Lower leg skin (tissue), 4 donors: ENCODE results near the gene DLGAP3. TPM values are rescaled to one million over a fixed set of nuclear protein-coding genes. Genes with fewer than 3 reads are reported as not detected.

Source experiments
- DNase-seq, 2 donors: peaks; one replicate each; pipeline ENCODE4 v3.0.0-alpha.2; 2019; ENCODE audit warnings: low spot score in 2 of 2
- H3K4me3 ChIP-seq: fragments of 200-600 bp; sonication (generic); 2 replicates; pipeline ENCODE4 v1.5.1; 2017; ENCODE audit warnings: mild to moderate bottlenecking, low read depth; ENCODE audit not compliant: poor library complexity, severe bottlenecking
- POLR2A ChIP-seq, 2 donors: fragments of 450-650 bp; IDR thresholded peaks; one replicate each; pipeline ENCODE4 v1.6.1; 2016 to 2017; ENCODE audit warnings: antibody characterized with exemption in 2 of 2, mild to moderate bottlenecking in 1 of 2, moderate library complexity in 1 of 2
- WGBS, 2 donors: methylation state at CpG; one replicate each; pipeline ENCODE4 v1.1.5; 2018; 5-methylcytosine and 5-hydroxymethylcytosine counted together
- intact Hi-C: fragments of 100-400 bp; cut with DNase I; formaldehyde crosslinking; loops from one replicate; pipeline ENCODE4 v1.15.0; 2023; ENCODE audit warnings: low total_unique reads
- total RNA-seq, 4 donors: library from RNA; depleted of rRNA; stranded (reverse); fragments of >200 nt; gene quantifications; one replicate each; pipeline ENCODE4 v1.1.0, GENCODE V29; 2016
- TF ChIP-seq, protein P1 (sequence below), 3 donors: fragments of 450-650 bp; IDR thresholded peaks; one replicate each; pipeline ENCODE4 v1.5.1; 2016; ENCODE audit warnings: antibody characterized with exemption in 3 of 3, mild to moderate bottlenecking in 3 of 3, moderate library complexity in 2 of 3

DLGAP3 gene
- total RNA-seq, 4 donors from 2014 or later: 0.07 to 0.19 TPM; not detected in 2

DNA sequence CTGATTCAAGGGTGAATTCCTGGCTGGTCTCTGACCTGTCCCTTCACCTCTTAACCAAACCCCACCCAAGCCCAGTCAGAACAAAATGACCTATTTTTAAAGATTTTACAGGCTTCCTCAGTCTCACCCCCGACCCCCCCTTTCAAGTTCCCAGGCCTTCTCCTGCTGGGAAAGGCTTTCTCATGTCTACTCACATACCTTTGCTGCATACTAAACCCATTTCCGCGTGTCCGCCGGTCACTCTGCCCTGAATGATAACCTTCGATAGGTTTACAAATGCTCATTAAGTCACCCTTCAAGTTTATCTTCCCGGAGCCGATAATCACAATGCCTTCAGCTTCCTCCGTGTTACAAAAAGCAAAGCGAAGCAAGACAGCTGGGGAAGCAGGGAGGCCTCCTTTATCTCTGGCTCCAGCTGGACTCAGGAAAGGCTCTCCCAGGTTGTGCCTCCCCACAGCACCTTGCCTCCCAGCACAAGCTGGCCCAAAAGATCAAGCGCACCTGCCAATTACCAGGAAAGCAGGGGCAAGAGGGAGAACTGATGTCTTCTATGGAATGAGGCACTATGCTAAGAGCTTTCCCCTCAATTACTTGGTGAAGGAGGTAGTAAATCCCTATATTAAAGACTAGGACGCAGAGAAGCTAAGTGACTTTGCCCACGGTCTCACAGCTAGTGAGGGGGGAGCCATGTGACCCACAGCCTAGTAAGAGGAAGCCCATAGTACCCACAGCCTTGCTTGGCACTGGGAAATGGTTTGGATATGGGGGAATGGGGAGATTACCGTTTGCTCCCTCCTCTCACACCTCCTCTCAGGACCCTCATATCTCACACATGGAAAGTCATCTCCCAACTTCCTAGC lies 85.8 kb downstream of the DLGAP3 start:
- 79 to 81% methylated on average over 14 of the region's 14 CpGs for WGBS, 2 donors
- H3K4me3 ChIP-seq: no peak overlapping the region
- TF ChIP-seq POLR2A (IDR thresholded peaks at IDR 0.05): no peak
- TF ChIP-seq, protein P1, sequence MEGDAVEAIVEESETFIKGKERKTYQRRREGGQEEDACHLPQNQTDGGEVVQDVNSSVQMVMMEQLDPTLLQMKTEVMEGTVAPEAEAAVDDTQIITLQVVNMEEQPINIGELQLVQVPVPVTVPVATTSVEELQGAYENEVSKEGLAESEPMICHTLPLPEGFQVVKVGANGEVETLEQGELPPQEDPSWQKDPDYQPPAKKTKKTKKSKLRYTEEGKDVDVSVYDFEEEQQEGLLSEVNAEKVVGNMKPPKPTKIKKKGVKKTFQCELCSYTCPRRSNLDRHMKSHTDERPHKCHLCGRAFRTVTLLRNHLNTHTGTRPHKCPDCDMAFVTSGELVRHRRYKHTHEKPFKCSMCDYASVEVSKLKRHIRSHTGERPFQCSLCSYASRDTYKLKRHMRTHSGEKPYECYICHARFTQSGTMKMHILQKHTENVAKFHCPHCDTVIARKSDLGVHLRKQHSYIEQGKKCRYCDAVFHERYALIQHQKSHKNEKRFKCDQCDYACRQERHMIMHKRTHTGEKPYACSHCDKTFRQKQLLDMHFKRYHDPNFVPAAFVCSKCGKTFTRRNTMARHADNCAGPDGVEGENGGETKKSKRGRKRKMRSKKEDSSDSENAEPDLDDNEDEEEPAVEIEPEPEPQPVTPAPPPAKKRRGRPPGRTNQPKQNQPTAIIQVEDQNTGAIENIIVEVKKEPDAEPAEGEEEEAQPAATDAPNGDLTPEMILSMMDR (IDR thresholded peaks at IDR 0.05): no peak
- intact Hi-C loops: no loop called here
- DNase-seq: peak in 1 of 2 donors; percentile 48

DNA sequence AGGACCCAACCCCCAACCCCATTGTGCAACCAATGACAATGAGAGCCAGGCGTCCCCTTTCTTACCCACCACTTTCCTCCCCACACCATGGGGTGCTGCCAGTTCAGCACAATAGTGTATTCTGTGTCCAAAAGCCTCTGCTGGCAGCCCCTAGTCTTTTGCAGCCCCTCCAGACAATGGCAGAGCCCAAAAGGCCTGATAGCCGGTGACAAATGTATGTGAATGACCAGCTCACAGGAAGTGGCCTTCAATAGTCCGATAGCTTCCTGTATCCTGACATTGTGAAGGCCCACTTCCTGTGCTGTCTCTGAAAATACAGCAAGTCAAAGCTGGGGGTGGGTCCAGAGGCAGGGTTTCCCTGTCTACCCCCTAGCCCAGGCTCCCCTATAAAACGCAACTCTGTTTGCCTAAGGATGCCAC lies 86.5 kb downstream of the DLGAP3 start:
- TF ChIP-seq, protein P1 (IDR thresholded peaks at IDR 0.05): no peak
- no peak for TF ChIP-seq POLR2A (IDR thresholded peaks at IDR 0.05)
- intact Hi-C loops: no loop called here
- H3K4me3 ChIP-seq: no peak overlapping the region
- WGBS, 2 donors: 85% methylated on average over 4 of the region's 4 CpGs
- DNase-seq: peak in 1 of 2 donors; percentile 36

DNA sequence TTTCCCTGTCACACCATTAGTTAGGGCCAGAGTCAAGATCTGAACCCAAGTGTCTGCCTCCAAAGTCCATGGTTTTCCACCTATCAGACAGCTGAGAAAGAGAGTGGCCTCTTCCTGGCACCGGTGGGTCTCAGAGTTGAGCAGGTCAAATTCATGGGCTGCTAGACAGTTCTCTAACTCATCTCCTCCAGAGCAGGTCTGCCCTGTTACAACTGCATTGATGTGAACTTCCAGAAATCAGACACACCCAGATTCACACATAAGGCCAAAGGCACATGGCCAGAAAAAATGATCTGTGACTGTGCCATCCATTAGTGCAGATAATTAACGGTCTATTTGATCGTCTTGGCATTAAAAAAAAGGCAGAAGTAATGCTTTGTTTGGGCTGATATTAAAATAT lies 87.4 kb downstream of the DLGAP3 start:
- peak in 1 of 2 donors; percentile 6 for DNase-seq
- intact Hi-C loops: no loop called here
- H3K4me3 ChIP-seq: no peak overlapping the region
- TF ChIP-seq POLR2A (IDR thresholded peaks at IDR 0.05): no peak
- TF ChIP-seq, protein P1 (IDR thresholded peaks at IDR 0.05): no peak
- WGBS, 2 donors: 43 to 46% methylated on average over 3 of the region's 3 CpGs

DNA sequence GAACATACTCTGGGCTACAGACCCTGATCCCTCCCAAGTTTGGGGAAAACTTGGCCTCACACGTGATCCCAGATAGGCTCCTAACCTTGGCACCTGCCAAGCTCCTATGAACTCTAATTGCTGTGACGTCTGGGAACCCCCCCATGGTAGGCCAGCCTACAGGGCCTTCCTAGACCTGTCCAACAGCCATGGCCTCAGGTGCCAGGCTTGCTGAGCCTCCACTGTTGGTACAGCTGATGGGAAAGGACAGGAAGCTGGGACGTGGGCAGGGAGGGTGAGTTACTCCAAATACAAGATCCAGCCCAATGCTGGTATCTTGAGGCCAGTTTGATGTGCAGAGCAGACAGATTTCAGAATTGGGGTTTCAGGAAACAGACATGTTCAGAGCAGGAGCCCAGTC lies 89.0 kb downstream of the DLGAP3 start:
- no peak overlapping the region for H3K4me3 ChIP-seq
- intact Hi-C loops: no loop called here
- TF ChIP-seq, protein P1 (IDR thresholded peaks at IDR 0.05): no peak
- no peak for TF ChIP-seq POLR2A (IDR thresholded peaks at IDR 0.05)
- WGBS, 2 donors: 88 to 91% methylated on average over 3 of the region's 3 CpGs
- DNase-seq: peak in 1 of 2 donors; percentile 65

DNA sequence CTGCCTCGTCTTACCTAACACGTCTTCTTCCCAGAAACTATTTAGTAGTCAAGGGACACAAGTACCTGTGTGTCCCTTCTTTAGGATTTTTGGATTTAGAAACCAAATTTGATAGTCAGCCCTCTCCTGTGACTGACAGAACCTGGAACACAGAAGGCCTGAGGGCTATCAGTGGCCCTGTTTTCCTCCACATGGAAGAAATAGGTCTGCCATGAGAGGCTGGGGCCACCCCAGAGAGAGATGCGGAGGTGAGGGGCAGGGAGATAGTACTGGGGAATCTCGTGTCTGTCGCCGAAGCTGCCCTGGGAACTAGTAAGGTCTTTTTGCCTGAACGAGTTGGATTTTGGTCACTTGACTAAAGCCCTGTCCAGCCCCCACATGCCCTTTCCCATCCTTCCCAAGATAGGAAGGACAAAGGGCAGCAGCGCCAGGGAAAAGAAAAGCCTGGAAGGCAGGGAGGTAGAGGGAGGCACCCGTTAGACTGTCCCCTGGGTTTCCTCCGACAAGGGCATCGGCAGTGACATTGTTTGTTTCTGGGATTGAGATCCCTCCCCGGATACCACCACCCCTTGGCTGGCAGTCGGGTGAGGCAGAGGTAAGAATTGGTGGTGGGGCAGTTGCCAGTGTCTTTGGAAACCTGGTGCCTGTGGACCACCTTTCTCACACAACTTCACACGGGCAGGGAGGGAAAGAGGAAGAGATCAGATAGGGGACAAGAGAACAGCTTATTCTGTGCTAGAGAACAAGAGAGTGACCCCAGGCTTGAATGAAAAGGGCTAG lies 89.7 kb downstream of the DLGAP3 start:
- no peak overlapping the region for H3K4me3 ChIP-seq
- 84% methylated on average over 14 of the region's 14 CpGs for WGBS, 2 donors
- peak in 1 of 2 donors; percentile 70 for DNase-seq
- intact Hi-C loops: no loop called here
- TF ChIP-seq POLR2A (IDR thresholded peaks at IDR 0.05): no peak
- TF ChIP-seq, protein P1 (IDR thresholded peaks at IDR 0.05): no peak
